NCI-H510A (cell line): Measurements from ENCODE around the gene DIDO1.

ENCODE experiments used
- DNase-seq: peaks from one replicate; lab custom pipeline; 2025; lab: John Stamatoyannopoulos, UW

DIDO1 gene

DNA sequence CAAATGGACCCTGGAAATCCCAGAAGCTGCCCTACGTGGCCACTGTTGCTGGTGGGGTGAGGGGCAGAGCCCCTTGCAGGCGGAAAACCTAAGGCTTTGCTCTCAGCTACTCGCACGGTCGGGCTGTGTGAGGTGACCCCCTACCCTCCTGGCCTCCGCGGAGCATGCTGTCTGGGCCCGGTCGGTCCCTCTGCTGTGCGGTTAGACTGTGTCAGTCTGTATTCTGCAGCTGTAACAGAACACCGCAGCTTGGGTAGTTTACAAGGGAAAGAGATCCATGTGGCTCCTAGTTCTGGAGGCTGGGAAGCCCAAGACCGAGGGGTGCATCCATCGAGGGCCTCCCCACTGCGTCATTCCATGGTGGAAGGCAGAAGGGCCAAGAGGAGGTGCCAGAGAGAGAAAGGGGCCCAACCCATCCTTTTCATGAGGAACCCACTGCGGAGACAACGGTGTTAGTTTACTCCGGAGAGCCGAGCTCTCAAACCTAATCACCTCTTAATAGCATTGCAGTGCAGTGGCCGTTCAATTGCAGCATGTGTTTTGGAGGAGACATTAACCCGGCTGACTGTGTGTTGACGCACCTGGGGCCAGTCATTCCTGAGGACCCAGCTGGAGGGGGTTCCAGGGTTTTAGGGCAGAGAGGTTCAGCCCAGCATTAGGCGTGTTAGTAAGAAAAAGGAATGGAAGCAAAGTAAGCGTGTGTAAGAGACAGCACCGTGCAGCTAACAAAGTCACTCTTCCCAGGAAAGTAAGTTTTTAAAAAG, 91.2 kb downstream of the DIDO1 start:
- no peak for DNase-seq

GRCh38 chr20:62832951-62833391, 93.3 kb downstream of the DIDO1 start:
- no peak for DNase-seq

DNA sequence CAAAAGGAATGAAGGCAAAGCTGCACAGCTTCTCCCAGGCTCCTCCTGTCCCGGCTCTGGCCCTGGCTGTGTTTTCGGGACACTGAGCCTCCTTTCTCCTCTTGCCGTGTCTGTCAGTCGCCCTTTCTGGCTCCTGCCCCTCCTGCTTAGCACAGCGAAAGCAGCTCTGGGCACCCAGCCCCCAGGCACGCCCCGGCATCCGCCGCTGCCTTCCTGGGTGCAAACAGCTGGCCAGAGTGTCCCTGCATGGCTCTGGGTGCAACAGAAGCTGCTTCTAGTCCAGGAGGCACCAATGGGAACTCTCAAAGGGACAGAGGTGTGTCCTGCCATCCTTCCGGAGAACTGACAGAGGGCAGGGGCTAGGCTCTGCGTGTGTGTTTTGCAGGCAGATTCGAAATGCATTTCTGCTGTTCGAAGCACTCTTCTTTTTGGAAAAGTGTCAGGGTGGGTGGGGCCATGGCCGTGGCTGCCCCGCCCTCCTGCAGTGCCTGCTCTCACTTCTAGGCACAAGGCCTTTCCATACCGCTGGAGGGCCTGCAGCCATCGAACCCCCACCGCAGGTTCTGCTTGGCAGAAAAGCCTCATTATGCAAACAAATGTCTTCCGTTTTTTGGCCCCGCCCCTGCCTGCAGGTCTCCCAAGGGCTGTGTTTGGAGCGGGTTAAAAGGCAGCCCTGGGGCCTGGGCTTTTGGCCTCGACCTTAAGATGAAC, 93.9 kb downstream of the DIDO1 start:
- DNase-seq = no peak

DNA sequence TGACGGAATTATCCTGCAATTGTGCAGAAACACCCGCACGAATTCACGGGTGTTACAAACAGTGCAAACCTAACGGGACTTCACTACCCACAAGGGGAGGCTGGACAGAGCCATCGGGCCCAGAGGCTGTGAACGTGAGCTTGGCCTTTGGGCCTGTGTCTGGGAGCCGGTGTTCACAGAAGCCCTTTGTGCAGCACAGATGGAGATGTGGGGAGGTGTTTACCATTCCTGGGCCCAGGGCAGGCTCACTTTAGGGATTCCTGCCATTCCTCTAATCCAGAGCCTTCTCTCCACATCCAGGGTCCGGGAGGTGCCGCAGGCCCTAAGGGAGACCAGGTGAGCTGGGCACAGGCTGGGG, 94.5 kb downstream of the DIDO1 start:
- no peak for DNase-seq

- DNase-seq = no peak
Observed at GRCh38 chr20:62831361-62831788, 94.9 kb downstream of the DIDO1 start.

GRCh38 chr20:62830821-62831220, 95.5 kb downstream of the DIDO1 start:
- no peak for DNase-seq

GRCh38 chr20:62830251-62830650, 96.1 kb downstream of the DIDO1 start:
- DNase-seq = no peak

GRCh38 chr20:62829231-62830230, 96.8 kb downstream of the DIDO1 start:
- DNase-seq = no peak

DNA sequence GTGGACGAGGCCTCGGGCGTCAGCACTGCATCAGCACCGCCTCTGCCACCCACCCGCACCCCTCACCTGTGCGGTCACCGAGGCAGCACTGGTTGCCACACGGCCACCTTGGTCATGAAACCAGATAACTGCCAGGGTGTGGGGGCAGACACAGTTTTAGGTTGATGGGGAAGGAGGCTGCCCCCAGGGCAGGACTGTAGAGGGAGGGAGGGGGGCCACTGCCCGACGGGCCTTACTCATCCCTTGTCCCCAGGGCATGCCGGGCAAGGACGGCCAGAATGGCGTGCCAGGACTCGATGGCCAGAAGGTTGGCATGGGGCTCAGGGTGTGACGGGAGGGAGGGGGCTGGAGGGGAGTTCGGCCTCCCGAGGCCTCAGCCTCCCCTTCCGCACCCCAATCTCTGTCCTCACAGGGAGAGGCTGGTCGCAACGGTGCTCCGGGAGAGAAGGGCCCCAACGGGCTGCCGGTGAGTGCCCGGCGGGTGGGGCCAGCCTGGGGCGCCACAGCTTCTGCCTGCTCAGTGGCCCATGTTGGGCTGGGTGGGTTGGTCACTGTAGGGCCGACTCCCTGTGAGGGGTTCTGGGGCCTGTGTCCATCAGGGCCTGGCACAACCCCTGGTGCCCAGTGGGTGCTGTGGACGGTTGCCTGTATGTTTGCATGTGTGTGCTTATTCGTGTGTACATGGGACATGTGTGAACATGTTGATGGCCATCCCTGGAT, 97.6 kb downstream of the DIDO1 start:
- DNase-seq = no peak

DNA sequence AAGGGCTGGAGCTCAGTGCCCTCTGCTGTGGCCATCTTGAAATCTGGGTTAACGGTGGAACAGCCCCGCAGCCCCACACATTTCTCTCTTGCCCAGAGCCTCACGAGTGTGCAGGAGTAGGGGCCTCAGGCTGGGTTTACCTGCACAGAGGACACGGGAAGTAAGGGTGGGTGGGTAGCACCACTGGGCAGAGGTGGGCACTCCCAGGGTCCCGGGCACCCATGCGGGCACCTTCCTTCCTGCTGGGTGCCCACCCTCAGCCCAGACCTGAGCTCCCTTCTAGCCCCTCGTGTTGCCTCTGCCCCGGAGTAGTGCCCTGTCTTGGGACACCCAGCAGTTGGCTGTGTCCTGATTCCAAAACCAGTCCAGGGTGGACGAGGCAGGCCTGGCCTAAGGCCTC, 98.3 kb downstream of the DIDO1 start:
- no peak for DNase-seq
